ENCODE data around the gene OR4Q3. TPM values are rescaled to one million over a fixed set of nuclear protein-coding genes. Genes with fewer than 3 reads are reported as not detected.

The OR4Q3 gene
- not detected for total RNA-seq

DNA sequence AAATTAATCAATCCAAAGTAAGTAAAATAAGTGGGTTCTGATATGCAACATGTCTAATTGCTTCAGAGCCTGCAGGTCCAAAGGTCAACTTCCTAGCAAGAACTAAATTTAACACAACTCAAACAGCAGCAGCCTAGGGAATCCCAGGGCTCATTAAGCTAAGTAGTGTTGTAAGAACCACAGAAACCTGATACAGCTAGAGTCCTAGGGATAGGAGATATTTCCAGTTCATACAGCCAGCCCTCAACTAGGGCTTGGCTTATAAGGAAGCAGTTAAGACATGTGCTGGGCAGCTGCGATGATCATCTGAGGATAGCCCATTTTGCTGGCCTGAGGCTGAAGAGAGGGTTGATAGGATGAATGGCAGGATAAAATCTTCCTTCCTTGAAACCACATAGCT lies at the start of gene OR4Q3:
Gene OR4Q3 (plus strand): TSS at position 316 of the 400 bp plus-strand sequence.

DNA sequence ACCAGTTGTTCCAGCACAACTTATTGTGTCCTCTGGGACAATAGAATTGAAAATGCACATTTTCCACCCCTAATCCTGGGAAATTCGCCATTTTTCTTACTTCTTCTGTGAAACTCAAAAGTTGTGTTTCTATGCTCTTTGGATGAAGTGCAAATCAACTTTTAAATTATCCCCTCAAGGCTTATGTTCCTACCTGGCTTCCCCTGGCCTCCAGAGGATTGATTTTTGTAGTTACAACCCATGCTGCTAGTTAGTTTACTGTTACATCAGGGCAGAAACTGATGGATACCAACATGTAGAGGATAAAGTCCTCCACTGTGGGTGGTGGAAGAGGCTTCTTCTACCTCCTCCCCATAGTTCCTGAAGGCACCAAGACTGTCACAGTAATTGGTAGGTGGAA lies 29.8 kb downstream of the OR4Q3 start, which contains the start of gene OR4M1:
Gene OR4M1 (plus strand): TSS at position 301 of the 400 bp plus-strand sequence. CDS start 6,819 bp downstream, outside the sequence.

Small RNA genes lying within 50 kb of the gene (small RNA-seq; reads per million reads assigned to genes)
- not detected for gene AL512310.1 (ENCODE audit: low replicate concordance)

Other genes starting within 250 kb of the OR4Q3 start
- gene OR11H2, start 29.7 kb upstream of the OR4Q3 start, total RNA-seq, result not detected
- not detected for gene OR4M1, start 29.9 kb downstream of the OR4Q3 start, total RNA-seq
- not detected for gene OR4N2, start 60.2 kb downstream of the OR4Q3 start, total RNA-seq
- not detected for gene OR4K2, start 131.6 kb downstream of the OR4Q3 start, total RNA-seq
- gene OR4K5, start 177.0 kb downstream of the OR4Q3 start, total RNA-seq, result not detected
- gene OR4K1, start 187.3 kb downstream of the OR4Q3 start, total RNA-seq, result not detected
- gene OR4K15, start 232.0 kb downstream of the OR4Q3 start, total RNA-seq, result not detected

All from parietal lobe (tissue), 2 donors.